HEK293 (cell line): ENCODE data around the gene SCTR.
"Not testable (repeated sequence)": the region's sequence is repeated elsewhere in the genome, so short reads cannot be mapped to it uniquely, and the experiment has no call there.

Experiments used
- CTCF ChIA-PET: fragments of 350-600 bp; formaldehyde crosslinking; extraction: SDS; loops from one replicate; lab custom pipeline; 2021; ENCODE audit warnings: antibody characterized with exemption; lab: Yijun Ruan, JAX
- POLR2A ChIA-PET: fragments of 300-600 bp; formaldehyde crosslinking; extraction: SDS; loops from one replicate; lab custom pipeline; 2020; ENCODE audit warnings: antibody characterized with exemption, inconsistent platforms; lab: Yijun Ruan, JAX
- H3K27ac ChIP-seq: fragments of 200-500 bp; sonication (Bioruptor generic); 2 replicates; pipeline ENCODE4 v1.5.1; 2014; ENCODE audit warnings: low read depth, low read length, control low read depth, inconsistent platforms; ENCODE audit errors: extremely low read depth
- H3K36me3 ChIP-seq, 2 experiments: fragments of 200-500 bp in 1 of 2; sonication (Bioruptor generic) in 1 of 2; 1 replicate in 1 of 2; 2 replicates in 1 of 2; pipeline ENCODE4 v1.5.1; 2014 to 2017; ENCODE audit warnings: inconsistent platforms in 2 of 2, low read length in 2 of 2; ENCODE audit not compliant: control insufficient read depth in 2 of 2, insufficient read depth in 1 of 2
- H3K4me1 ChIP-seq: fragments of 200-500 bp; sonication (Bioruptor generic); 2 replicates; pipeline ENCODE4 v1.5.1; 2014; ENCODE audit warnings: mild to moderate bottlenecking, low read length, inconsistent platforms; ENCODE audit not compliant: control insufficient read depth, insufficient read depth
- H3K4me3 ChIP-seq: 2 replicates; pipeline ENCODE4 v1.5.1; 2011; ENCODE audit warnings: low read depth, mild to moderate bottlenecking, control low read depth, low read length, moderate library complexity
- H3K9me3 ChIP-seq: fragments of 200-500 bp; sonication (Bioruptor generic); 2 replicates; pipeline ENCODE4 v1.5.1; 2014; ENCODE audit warnings: low read depth, low read length, inconsistent platforms; ENCODE audit not compliant: control insufficient read depth, insufficient read depth
- BCL11B ChIP-seq: fragments of 450-650 bp; formaldehyde crosslinking; IDR thresholded peaks from 2 replicates; pipeline ENCODE4 v1.5.1; 2016; ENCODE audit warnings: low read depth, missing biosample characterization, missing genetic modification characterization
- ELK4 ChIP-seq: IDR thresholded peaks from 2 replicates; pipeline ENCODE4 v1.6.1; 2011; ENCODE audit warnings: mild to moderate bottlenecking, low read depth, low read length, borderline replicate concordance
- GLI4 ChIP-seq: fragments of 450-650 bp; formaldehyde crosslinking; IDR thresholded peaks from 2 replicates; pipeline ENCODE4 v1.5.1; 2016; ENCODE audit warnings: missing biosample characterization, missing genetic modification characterization
- IKZF3 ChIP-seq: fragments of 450-650 bp; IDR thresholded peaks from 2 replicates; pipeline ENCODE4 v1.5.0; 2018; ENCODE audit warnings: missing biosample characterization, mild to moderate bottlenecking, missing genetic modification characterization, moderate library complexity
- KLF9 ChIP-seq: fragments of 450-650 bp; formaldehyde crosslinking; IDR thresholded peaks from 2 replicates; pipeline ENCODE4 v1.5.1; 2016; ENCODE audit warnings: missing biosample characterization, missing genetic modification characterization, low read depth
- REST ChIP-seq: fragments of 450-650 bp; formaldehyde crosslinking; IDR thresholded peaks from 2 replicates; pipeline ENCODE4 v1.5.1; 2016; ENCODE audit warnings: missing biosample characterization, missing genetic modification characterization
- YY1 ChIP-seq: fragments of 450-650 bp; formaldehyde crosslinking; IDR thresholded peaks from 2 replicates; pipeline ENCODE4 v1.5.1; 2018; ENCODE audit warnings: missing biosample characterization, missing genetic modification characterization
- ZBTB20 ChIP-seq: fragments of 450-650 bp; formaldehyde crosslinking; IDR thresholded peaks from 2 replicates; pipeline ENCODE4 v1.5.1; 2016; ENCODE audit warnings: missing biosample characterization, missing genetic modification characterization
- ZNF140 ChIP-seq: fragments of 450-650 bp; formaldehyde crosslinking; IDR thresholded peaks from 2 replicates; pipeline ENCODE4 v1.5.1; 2016; ENCODE audit warnings: missing biosample characterization, missing genetic modification characterization
- ZNF175 ChIP-seq: fragments of 450-650 bp; formaldehyde crosslinking; IDR thresholded peaks from 2 replicates; pipeline ENCODE4 v1.5.1; 2016; ENCODE audit warnings: missing biosample characterization, missing genetic modification characterization
- ZNF19 ChIP-seq: fragments of 450-650 bp; formaldehyde crosslinking; IDR thresholded peaks from 2 replicates; pipeline ENCODE4; 2016; ENCODE audit warnings: missing biosample characterization, missing genetic modification characterization, low read depth
- ZNF2 ChIP-seq: fragments of 450-650 bp; formaldehyde crosslinking; IDR thresholded peaks from 2 replicates; pipeline ENCODE4 v1.5.1; 2016; ENCODE audit warnings: missing biosample characterization, missing genetic modification characterization
- ZNF248 ChIP-seq: fragments of 450-650 bp; formaldehyde crosslinking; IDR thresholded peaks from 2 replicates; pipeline ENCODE4 v1.5.1; 2017; ENCODE audit warnings: missing biosample characterization, missing genetic modification characterization
- ZNF26 ChIP-seq: fragments of 450-650 bp; formaldehyde crosslinking; IDR thresholded peaks from 2 replicates; pipeline ENCODE4 v1.5.1; 2016; ENCODE audit warnings: missing biosample characterization, missing genetic modification characterization
- ZNF292 ChIP-seq: fragments of 450-650 bp; formaldehyde crosslinking; IDR thresholded peaks from 2 replicates; pipeline ENCODE4 v1.5.1; 2016; ENCODE audit warnings: low read depth, missing biosample characterization, missing genetic modification characterization, borderline replicate concordance
- ZNF341 ChIP-seq: fragments of 450-650 bp; formaldehyde crosslinking; IDR thresholded peaks from 2 replicates; pipeline ENCODE4; 2016; ENCODE audit warnings: low read depth, missing biosample characterization, missing genetic modification characterization
- ZNF529 ChIP-seq: fragments of 450-650 bp; formaldehyde crosslinking; IDR thresholded peaks from 2 replicates; pipeline ENCODE4 v1.5.1; 2017; ENCODE audit warnings: missing genetic modification characterization, missing biosample characterization; ENCODE audit not compliant: insufficient replicate concordance
- ZNF530 ChIP-seq: fragments of 450-650 bp; formaldehyde crosslinking; IDR thresholded peaks from 2 replicates; pipeline ENCODE4 v1.5.1; 2016; ENCODE audit warnings: low read depth, missing biosample characterization, missing genetic modification characterization
- ZNF561 ChIP-seq: fragments of 450-650 bp; IDR thresholded peaks from 2 replicates; pipeline ENCODE4 v1.5.1; 2018; ENCODE audit warnings: missing biosample characterization, missing genetic modification characterization, borderline replicate concordance
- ZNF571 ChIP-seq: fragments of 450-650 bp; formaldehyde crosslinking; IDR thresholded peaks from 2 replicates; pipeline ENCODE4 v1.5.0; 2017; ENCODE audit warnings: missing biosample characterization, missing genetic modification characterization
- ZNF580 ChIP-seq: fragments of 450-650 bp; formaldehyde crosslinking; IDR thresholded peaks from 2 replicates; pipeline ENCODE4 v1.5.1; 2016; ENCODE audit warnings: missing biosample characterization, missing genetic modification characterization
- ZNF585B ChIP-seq: fragments of 450-650 bp; formaldehyde crosslinking; IDR thresholded peaks from 2 replicates; pipeline ENCODE4 v1.5.1; 2016; ENCODE audit warnings: missing biosample characterization, missing genetic modification characterization
- ZNF600 ChIP-seq: fragments of 450-650 bp; formaldehyde crosslinking; IDR thresholded peaks from 2 replicates; pipeline ENCODE4 v1.5.1; 2016; ENCODE audit warnings: missing biosample characterization, missing genetic modification characterization
- ZNF654 ChIP-seq: fragments of 450-650 bp; formaldehyde crosslinking; IDR thresholded peaks from 2 replicates; pipeline ENCODE4 v1.5.1; 2016; ENCODE audit warnings: low read depth, missing biosample characterization, missing genetic modification characterization
- ZNF791 ChIP-seq: fragments of 450-650 bp; formaldehyde crosslinking; IDR thresholded peaks from 2 replicates; pipeline ENCODE4 v1.5.1; 2016; ENCODE audit warnings: missing biosample characterization, missing genetic modification characterization

Gene SCTR

GRCh38 chr2:119405151-119405550 lies 119.1 kb downstream of the SCTR start:
- ChIA-PET POLR2A (no interaction called here), CTCF (interaction anchor here (1.0 to 3.7 kb wide), 4 partner anchors 17 to 770 kb away, joined by 3 to 46 read pairs (median 6); no protein-coding TSS in a partner anchor)
- Histone ChIP-seq H3K36me3 (no peaks in the 10 kb centered on the region), H3K9me3 (no peaks in the 10 kb centered on the region), H3K4me3 (no peak overlapping the region), H3K4me1 (no peaks in the 10 kb centered on the region), H3K27ac (no peak overlapping the region)
- TF ChIP-seq ZNF571 (tag by site-specific recombination) (no peak), ZNF585B (tag by site-specific recombination) (no peak), ZNF2 (no peak), BCL11B (tag by site-specific recombination) (no peak), ZNF654 (tag by site-specific recombination) (no peak), ELK4 (no peak), ZBTB20 (no peak), GLI4 (tag by site-specific recombination) (no peak), ZNF175 (tag by site-specific recombination) (no peak), ZNF140 (tag by site-specific recombination) (no peak), ZNF341 (tag by site-specific recombination) (no peak), ZNF561 (tag by site-specific recombination) (no peak), ZNF292 (tag by site-specific recombination) (no peak)

GRCh38 chr2:119403618-119404017 lies 120.7 kb downstream of the SCTR start:
- H3K36me3 ChIP-seq, H3K4me1 ChIP-seq, H3K4me3 ChIP-seq, H3K27ac ChIP-seq, H3K9me3 ChIP-seq: not testable (repeated sequence)
- ChIA-PET CTCF (interaction anchor here (1.3 to 3.7 kb wide), 2 partner anchors 72 to 73 kb away, joined by 5 to 46 read pairs; no protein-coding TSS in a partner anchor), POLR2A (interaction anchor here (0.6 kb wide), 1 partner anchor 53 kb away, joined by 4 read pairs; no protein-coding TSS in a partner anchor)

GRCh38 chr2:119402645-119403560 lies 121.4 kb downstream of the SCTR start:
- TF ChIP-seq IKZF3 (tag by site-specific recombination) (no peak), ZNF2 (no peak), ZNF791 (no peak), YY1 (no peak), ZNF600 (tag by site-specific recombination) (no peak), KLF9 (tag by site-specific recombination) (no peak), ZNF341 (tag by site-specific recombination) (no peak), ZNF26 (tag by site-specific recombination) (no peak), ZNF529 (no peak), ZNF530 (tag by site-specific recombination) (no peak), ZNF580 (tag by site-specific recombination) (no peak), REST (tag by site-specific recombination) (no peak), ZNF19 (tag by site-specific recombination) (no peak), ZNF248 (no peak)
- ChIA-PET CTCF (interaction anchor here (1.3 kb wide), 1 partner anchor 73 kb away, joined by 5 read pairs; no protein-coding TSS in a partner anchor), POLR2A (no interaction called here)
- no peaks in the 10 kb centered on the region for H3K4me1 ChIP-seq
- no peaks in the 10 kb centered on the region for H3K9me3 ChIP-seq
- H3K4me3 ChIP-seq, result no peak overlapping the region
- no peaks in the 10 kb centered on the region for H3K36me3 ChIP-seq
- no peak overlapping the region for H3K27ac ChIP-seq
